ENCODE data around the gene GOLIM4.
"Not testable (repeated sequence)": the region's sequence is repeated elsewhere in the genome, so short reads cannot be mapped to it uniquely, and the experiment has no call there.

The GOLIM4 gene

GRCh38 chr3:168095611-168096209 is at the start of gene GOLIM4:
TSS of gene GOLIM4 (minus strand) at chr3:168095924. CDS start at chr3:168095285, 639 bp downstream.
- DNase-seq (ENCODE audit: low read depth in 3 of 3), result peak in 2 of 3 donors; percentile 23 to 31

GRCh38 chr3:168141405-168141998 is 45.8 kb upstream of the GOLIM4 start:
- no peak for DNase-seq (ENCODE audit: low read depth in 3 of 3)

GRCh38 chr3:168139947-168140346 is 44.2 kb upstream of the GOLIM4 start:
- DNase-seq (ENCODE audit: low read depth in 3 of 3), result no peak

- no peak for DNase-seq (ENCODE audit: low read depth in 3 of 3)
Measured at GRCh38 chr3:168138421-168138820, 42.7 kb upstream of the GOLIM4 start.

- no peak for DNase-seq (ENCODE audit: low read depth in 3 of 3)
Measured at GRCh38 chr3:168134931-168135330, 39.2 kb upstream of the GOLIM4 start.

GRCh38 chr3:168130250-168130649 is 34.5 kb upstream of the GOLIM4 start:
- DNase-seq (ENCODE audit: low read depth in 3 of 3), result not testable (repeated sequence)

- DNase-seq (ENCODE audit: low read depth in 3 of 3), result not testable (repeated sequence)
Measured at GRCh38 chr3:168128463-168128862, 32.7 kb upstream of the GOLIM4 start.

- DNase-seq (ENCODE audit: low read depth in 3 of 3), result no peak
Measured at GRCh38 chr3:168127466-168127865, 31.7 kb upstream of the GOLIM4 start.

GRCh38 chr3:168124791-168125190 is 29.1 kb upstream of the GOLIM4 start:
- no peak for DNase-seq (ENCODE audit: low read depth in 3 of 3)

- no peak for DNase-seq (ENCODE audit: low read depth in 3 of 3)
Measured at GRCh38 chr3:168124291-168124690, 28.6 kb upstream of the GOLIM4 start.

- no peak for DNase-seq (ENCODE audit: low read depth in 3 of 3)
Measured at GRCh38 chr3:168123201-168124176, 27.8 kb upstream of the GOLIM4 start.

- no peak for DNase-seq (ENCODE audit: low read depth in 3 of 3)
Measured at GRCh38 chr3:168121184-168122017, 25.7 kb upstream of the GOLIM4 start.

GRCh38 chr3:168117853-168118313 is 22.2 kb upstream of the GOLIM4 start:
- DNase-seq (ENCODE audit: low read depth in 3 of 3), result no peak

GRCh38 chr3:168117059-168117458 is 21.3 kb upstream of the GOLIM4 start:
- DNase-seq (ENCODE audit: low read depth in 3 of 3), result no peak

GRCh38 chr3:168116279-168116678 is 20.6 kb upstream of the GOLIM4 start:
- DNase-seq (ENCODE audit: low read depth in 3 of 3), result no peak

- DNase-seq (ENCODE audit: low read depth in 3 of 3), result no peak
Measured at GRCh38 chr3:168113848-168114247, 18.1 kb upstream of the GOLIM4 start.

GRCh38 chr3:168112894-168113293 is 17.2 kb upstream of the GOLIM4 start:
- no peak for DNase-seq (ENCODE audit: low read depth in 3 of 3)

- no peak for DNase-seq (ENCODE audit: low read depth in 3 of 3)
Measured at GRCh38 chr3:168104361-168104760, 8.6 kb upstream of the GOLIM4 start.

GRCh38 chr3:168102735-168103410 is 7.1 kb upstream of the GOLIM4 start:
- DNase-seq (ENCODE audit: low read depth in 3 of 3), result no peak

- no peak for DNase-seq (ENCODE audit: low read depth in 3 of 3)
Measured at GRCh38 chr3:168100777-168101492, 5.2 kb upstream of the GOLIM4 start.

All from stimulated activated CD4-positive, alpha-beta T cell treated with anti-CD3 and anti-CD28 coated beads, TNF-alpha, amount 100 ng/mL, for 48 hours (primary cell).